Mesenchymal stem cell (in vitro differentiated cells and primary cell): ENCODE data around the gene OR9K2.
"Not testable (repeated sequence)": the region's sequence is repeated elsewhere in the genome, so short reads cannot be mapped to it uniquely, and the experiment has no call there.

Source experiments
- DNase-seq: peaks from one replicate; pipeline ENCODE4 v3.0.0-alpha.2; 2013
- H2AFZ ChIP-seq: one replicate; pipeline ENCODE4 v1.6.1; 2013; ENCODE audit warnings: low read depth, mild to moderate bottlenecking, control low read depth, inconsistent platforms, low read length, moderate library complexity
- H2AK5ac ChIP-seq: 2 replicates; pipeline ENCODE4 v1.6.1; 2013; ENCODE audit warnings: low read length, moderate library complexity, mild to moderate bottlenecking, inconsistent platforms; ENCODE audit not compliant: severe bottlenecking
- H2BK120ac ChIP-seq: one replicate; pipeline ENCODE4 v1.6.1; 2013; ENCODE audit warnings: low read depth, mild to moderate bottlenecking, inconsistent platforms, low read length, moderate library complexity
- H2BK12ac ChIP-seq, 2 experiments: one replicate each; pipeline ENCODE4 v1.6.1; 2013; ENCODE audit warnings: inconsistent platforms in 2 of 2, low read length in 2 of 2, mild to moderate bottlenecking in 2 of 2, moderate library complexity in 2 of 2, control low read depth in 1 of 2
- H2BK15ac ChIP-seq: one replicate; pipeline ENCODE4 v1.6.1; 2013; ENCODE audit warnings: mild to moderate bottlenecking, low read depth, inconsistent platforms; ENCODE audit not compliant: poor library complexity, severe bottlenecking
- H2BK5ac ChIP-seq: 2 replicates; pipeline ENCODE4 v1.6.1; 2013; ENCODE audit warnings: low read depth, mild to moderate bottlenecking, low read length, control low read depth, inconsistent platforms; ENCODE audit not compliant: poor library complexity, severe bottlenecking
- H3K14ac ChIP-seq, 2 experiments: one replicate each; pipeline ENCODE4 v1.6.1; 2013; ENCODE audit warnings: inconsistent platforms in 2 of 2, low read length in 2 of 2, control low read depth in 1 of 2, mild to moderate bottlenecking in 1 of 2, moderate library complexity in 1 of 2
- H3K18ac ChIP-seq, 2 experiments: one replicate each; pipeline ENCODE4 v1.6.1; 2013; ENCODE audit warnings: inconsistent platforms in 2 of 2, low read length in 2 of 2, control low read depth in 1 of 2, low read depth in 1 of 2, mild to moderate bottlenecking in 1 of 2
- H3K23ac ChIP-seq, 2 experiments: one replicate each; pipeline ENCODE4 v1.6.1; 2013; ENCODE audit warnings: inconsistent platforms in 2 of 2, low read length in 2 of 2, mild to moderate bottlenecking in 2 of 2, moderate library complexity in 2 of 2, control low read depth in 1 of 2
- H3K27ac ChIP-seq: 2 replicates; pipeline ENCODE4 v1.5.1; 2013; ENCODE audit warnings: mild to moderate bottlenecking, moderate library complexity, low read length, control low read depth, inconsistent platforms; ENCODE audit not compliant: poor library complexity, severe bottlenecking
- H3K27me3 ChIP-seq, 2 experiments: 2 replicates each; pipeline versions ENCODE4 v1.6.1 to v1.7.0; 2013; ENCODE audit warnings: low read length in 2 of 2, mild to moderate bottlenecking in 2 of 2, moderate library complexity in 2 of 2, control low read depth in 1 of 2, inconsistent platforms in 1 of 2; ENCODE audit not compliant: control insufficient read depth in 1 of 2, insufficient read depth in 1 of 2
- H3K36me3 ChIP-seq, 2 experiments: 2 replicates each; pipeline versions ENCODE4 v1.6.1 to v1.7.0; 2013; ENCODE audit warnings: low read length in 2 of 2, control low read depth in 1 of 2, inconsistent platforms in 1 of 2, low read depth in 1 of 2, mild to moderate bottlenecking in 1 of 2; ENCODE audit not compliant: insufficient read depth in 2 of 2, control insufficient read depth in 1 of 2
- H3K4ac ChIP-seq, 2 experiments: one replicate each; pipeline ENCODE4 v1.6.1; 2013; ENCODE audit warnings: inconsistent platforms in 2 of 2, low read length in 2 of 2, mild to moderate bottlenecking in 2 of 2, moderate library complexity in 2 of 2, control low read depth in 1 of 2, low read depth in 1 of 2
- H3K4me1 ChIP-seq: 2 replicates; pipeline ENCODE4 v1.6.1; 2013; ENCODE audit warnings: low read depth, low read length, control low read depth; ENCODE audit not compliant: control insufficient read depth, insufficient read depth
- H3K4me2 ChIP-seq: 2 replicates; pipeline ENCODE4 v1.6.1; 2013; ENCODE audit warnings: low read length, mild to moderate bottlenecking, inconsistent platforms; ENCODE audit not compliant: poor library complexity, severe bottlenecking
- H3K4me3 ChIP-seq, 2 experiments: 2 replicates each; pipeline versions ENCODE4 v1.5.1 to v1.7.0; 2013; ENCODE audit warnings: low read length in 2 of 2, mild to moderate bottlenecking in 2 of 2, control low read depth in 1 of 2, low read depth in 1 of 2; ENCODE audit not compliant: insufficient read depth in 1 of 2
- H3K79me1 ChIP-seq: replicated peaks from 2 replicates; pipeline ENCODE4 v1.6.1; 2013; ENCODE audit warnings: mild to moderate bottlenecking, control low read depth, low read length, inconsistent platforms; ENCODE audit not compliant: poor library complexity, severe bottlenecking
- H3K9ac ChIP-seq: 2 replicates; pipeline ENCODE4 v1.7.0; 2013; ENCODE audit warnings: mild to moderate bottlenecking, low read length, moderate library complexity
- H3K9me3 ChIP-seq: 2 replicates; pipeline ENCODE4 v1.7.0; 2013; ENCODE audit warnings: mild to moderate bottlenecking, low read length; ENCODE audit not compliant: control insufficient read depth
- H4K8ac ChIP-seq: one replicate; pipeline ENCODE4 v1.6.1; 2013; ENCODE audit warnings: inconsistent platforms, mild to moderate bottlenecking, low read length, moderate library complexity
- H4K91ac ChIP-seq: one replicate; pipeline ENCODE4 v1.6.1; 2013; ENCODE audit warnings: mild to moderate bottlenecking, low read length, inconsistent platforms
- WGBS: methylation state at CpG from one replicate; pipeline ENCODE4 v1.1.7; 2013; ENCODE audit warnings: mixed read lengths; 5-methylcytosine and 5-hydroxymethylcytosine counted together

OR9K2 gene

GRCh38 chr12:55171445-55171844, 45.2 kb downstream of the OR9K2 start:
- Histone ChIP-seq H4K8ac (no peak overlapping the region), H3K4ac (no peak overlapping the region), H2BK5ac (no peak overlapping the region), H3K27me3 (no peaks in the 10 kb centered on the region), H3K9me3 (no peaks in the 10 kb centered on the region), H3K23ac (no peak overlapping the region), H2BK120ac (no peak overlapping the region), H4K91ac (no peak overlapping the region), H3K36me3 (no peaks in the 10 kb centered on the region), H3K4me1 (no peaks in the 10 kb centered on the region), H3K14ac (no peak overlapping the region), H2AFZ (no peak overlapping the region), H3K27ac (no peak overlapping the region), H3K9ac (no peak overlapping the region), H2BK12ac (no peak overlapping the region), H3K18ac (no peak overlapping the region), H3K4me3 (no peak overlapping the region), H2BK15ac (no peak overlapping the region), H3K79me1 (no peaks in the 10 kb centered on the region), H2AK5ac (no peak overlapping the region), H3K4me2 (no peak overlapping the region)
- WGBS = 91% methylated on average over 2 of the region's 2 CpGs
- no peak for DNase-seq

GRCh38 chr12:55171846-55172245, 45.6 kb downstream of the OR9K2 start:
- H4K91ac ChIP-seq = not testable (repeated sequence)

GRCh38 chr12:55172686-55173085, 46.5 kb downstream of the OR9K2 start:
- Histone ChIP-seq H2BK12ac (no peak overlapping the region), H3K9me3 (no peaks in the 10 kb centered on the region), H2BK120ac (no peak overlapping the region), H3K4me1 (no peaks in the 10 kb centered on the region), H3K4ac (no peak overlapping the region), H3K36me3 (no peaks in the 10 kb centered on the region), H3K9ac (no peak overlapping the region), H3K18ac (no peak overlapping the region), H3K14ac (no peak overlapping the region), H3K27ac (no peak overlapping the region), H4K91ac (no peak overlapping the region), H3K23ac (no peak overlapping the region), H3K4me2 (no peak overlapping the region), H2BK15ac (no peak overlapping the region), H4K8ac (no peak overlapping the region), H3K4me3 (no peak overlapping the region), H3K79me1 (no peaks in the 10 kb centered on the region), H2AK5ac (no peak overlapping the region), H2AFZ (no peak overlapping the region), H2BK5ac (no peak overlapping the region), H3K27me3 (no peaks in the 10 kb centered on the region)
- no CpG with 5 or more reads among the region's 1 CpG for WGBS
- no peak for DNase-seq

More at GRCh38 chr12:55171846-55172245, 45.6 kb downstream of the OR9K2 start:
- H3K9ac ChIP-seq, H2BK120ac ChIP-seq, H3K27ac ChIP-seq, H3K4ac ChIP-seq, H3K36me3 ChIP-seq, H4K8ac ChIP-seq, DNase-seq, H3K4me2 ChIP-seq, H2BK5ac ChIP-seq, H3K4me1 ChIP-seq, H3K14ac ChIP-seq, H3K23ac ChIP-seq, H2AFZ ChIP-seq, H3K4me3 ChIP-seq, H3K18ac ChIP-seq, H2BK12ac ChIP-seq, H2BK15ac ChIP-seq, H2AK5ac ChIP-seq, H3K9me3 ChIP-seq, H3K79me1 ChIP-seq, H3K27me3 ChIP-seq: not testable (repeated sequence)
- 33% methylated on average over 2 of the region's 2 CpGs for WGBS

GRCh38 chr12:55173456-55173855, 47.2 kb downstream of the OR9K2 start:
- H3K14ac ChIP-seq = no peak overlapping the region
- no peaks in the 10 kb centered on the region for H3K79me1 ChIP-seq

More at GRCh38 chr12:55173456-55173855, 47.2 kb downstream of the OR9K2 start:
- Histone ChIP-seq H3K4me1 (no peaks in the 10 kb centered on the region), H3K4me2 (no peak overlapping the region), H2BK120ac (no peak overlapping the region), H4K8ac (no peak overlapping the region), H2AK5ac (no peak overlapping the region), H2AFZ (no peak overlapping the region), H3K27ac (no peak overlapping the region), H3K4ac (no peak overlapping the region), H3K9ac (no peak overlapping the region), H3K9me3 (no peaks in the 10 kb centered on the region), H4K91ac (no peak overlapping the region), H3K36me3 (no peaks in the 10 kb centered on the region), H3K23ac (no peak overlapping the region), H2BK12ac (no peak overlapping the region), H3K4me3 (no peak overlapping the region), H3K18ac (no peak overlapping the region), H3K27me3 (no peaks in the 10 kb centered on the region), H2BK15ac (no peak overlapping the region), H2BK5ac (no peak overlapping the region)
- 80% methylated on average over 2 of the region's 2 CpGs for WGBS
- no peak for DNase-seq
